ENCODE data around the gene RNU7-1.

DNA sequence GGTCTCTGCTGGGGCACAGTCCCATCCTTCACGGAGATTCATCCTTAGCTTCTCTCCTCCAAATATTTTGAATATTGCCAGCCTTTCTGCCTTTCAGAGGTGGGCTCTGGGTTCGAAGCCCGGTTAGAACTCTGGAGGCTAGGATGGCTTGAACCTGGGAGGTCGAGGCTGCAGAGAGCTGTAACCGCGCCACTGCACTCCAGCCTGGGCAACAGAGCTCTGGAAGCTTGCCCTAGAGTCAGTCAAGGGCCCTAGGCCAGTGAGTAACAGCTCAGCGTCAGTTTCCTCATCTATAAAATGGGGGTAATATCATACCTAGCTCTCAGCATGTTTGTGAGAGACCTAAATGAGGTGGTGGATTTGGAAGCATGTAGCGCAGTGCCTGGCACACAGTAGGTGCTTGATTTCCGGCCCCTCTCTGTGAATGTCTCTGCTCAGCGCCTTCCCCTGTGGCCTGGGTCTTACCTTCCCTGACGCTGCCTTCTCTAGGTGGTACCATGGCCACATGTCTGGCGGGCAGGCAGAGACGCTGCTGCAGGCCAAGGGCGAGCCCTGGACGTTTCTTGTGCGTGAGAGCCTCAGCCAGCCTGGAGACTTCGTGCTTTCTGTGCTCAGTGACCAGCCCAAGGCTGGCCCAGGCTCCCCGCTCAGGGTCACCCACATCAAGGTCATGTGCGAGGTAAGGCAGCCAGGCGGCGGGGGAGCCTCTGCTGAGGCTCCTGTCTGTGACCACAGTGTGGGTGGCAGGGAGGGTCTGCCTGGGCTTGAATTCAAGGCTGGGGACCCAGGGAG is 10.9 kb downstream of the RNU7-1 start:
- TF ChIP-seq, protein P1, sequence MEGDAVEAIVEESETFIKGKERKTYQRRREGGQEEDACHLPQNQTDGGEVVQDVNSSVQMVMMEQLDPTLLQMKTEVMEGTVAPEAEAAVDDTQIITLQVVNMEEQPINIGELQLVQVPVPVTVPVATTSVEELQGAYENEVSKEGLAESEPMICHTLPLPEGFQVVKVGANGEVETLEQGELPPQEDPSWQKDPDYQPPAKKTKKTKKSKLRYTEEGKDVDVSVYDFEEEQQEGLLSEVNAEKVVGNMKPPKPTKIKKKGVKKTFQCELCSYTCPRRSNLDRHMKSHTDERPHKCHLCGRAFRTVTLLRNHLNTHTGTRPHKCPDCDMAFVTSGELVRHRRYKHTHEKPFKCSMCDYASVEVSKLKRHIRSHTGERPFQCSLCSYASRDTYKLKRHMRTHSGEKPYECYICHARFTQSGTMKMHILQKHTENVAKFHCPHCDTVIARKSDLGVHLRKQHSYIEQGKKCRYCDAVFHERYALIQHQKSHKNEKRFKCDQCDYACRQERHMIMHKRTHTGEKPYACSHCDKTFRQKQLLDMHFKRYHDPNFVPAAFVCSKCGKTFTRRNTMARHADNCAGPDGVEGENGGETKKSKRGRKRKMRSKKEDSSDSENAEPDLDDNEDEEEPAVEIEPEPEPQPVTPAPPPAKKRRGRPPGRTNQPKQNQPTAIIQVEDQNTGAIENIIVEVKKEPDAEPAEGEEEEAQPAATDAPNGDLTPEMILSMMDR (conservative IDR thresholded peaks at IDR 0.05 in 1 of 2, IDR thresholded peaks at IDR 0.05 in 1 of 2; ENCODE audit: low read depth in 1 of 2, low read length in 2 of 2), result no peak
- no peak for TF ChIP-seq EZH2 (IDR thresholded peaks at IDR 0.05; ENCODE audit: low read length, missing control alignments)
